ENCODE measurements around the gene KRTAP19-1.
"Not testable (repeated sequence)": the region's sequence is repeated elsewhere in the genome, so short reads cannot be mapped to it uniquely, and the experiment has no call there.

Gene KRTAP19-1

DNA sequence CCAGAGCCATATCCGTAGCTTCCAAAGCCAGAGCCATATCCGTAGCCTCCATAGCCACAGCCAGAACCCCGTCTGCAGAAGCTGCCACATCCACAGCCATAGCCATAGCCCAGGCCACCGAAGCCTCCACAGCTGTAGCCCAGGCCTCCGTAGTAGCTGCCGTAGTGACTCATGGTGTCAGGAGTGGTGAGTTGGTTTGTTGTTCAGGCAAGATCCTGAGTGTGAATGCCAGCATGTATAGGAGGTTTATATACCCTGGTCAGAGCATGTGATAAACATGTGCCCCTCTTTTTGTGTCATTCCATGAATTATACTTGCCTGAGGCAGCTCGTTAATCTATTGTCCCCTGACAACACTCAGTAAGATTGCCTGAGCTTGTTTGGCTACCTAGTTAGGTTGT lies at the start of gene KRTAP19-1:
Gene KRTAP19-1 (minus strand): TSS at position 223 of the 400 bp plus-strand sequence. CDS start 50 bp downstream, at position 173.
- DNase-seq = no peak

GRCh38 chr21:30518876-30519275 lies 38.7 kb upstream of the KRTAP19-1 start:
- no peak for DNase-seq

- no peak for DNase-seq
These were observed 35.5 kb upstream of the KRTAP19-1 start for GRCh38 chr21:30515681-30516080.

- DNase-seq = not testable (repeated sequence)
These were observed 25.5 kb upstream of the KRTAP19-1 start for GRCh38 chr21:30505621-30506205.

- no peak for DNase-seq
These were observed 21.9 kb upstream of the KRTAP19-1 start, which contains the start of gene KRTAP19-5 for GRCh38 chr21:30502041-30502440. Gene KRTAP19-5, minus strand, starts transcription at chr21:30502141. Its CDS starts 51 bp downstream, at chr21:30502090.

DNA sequence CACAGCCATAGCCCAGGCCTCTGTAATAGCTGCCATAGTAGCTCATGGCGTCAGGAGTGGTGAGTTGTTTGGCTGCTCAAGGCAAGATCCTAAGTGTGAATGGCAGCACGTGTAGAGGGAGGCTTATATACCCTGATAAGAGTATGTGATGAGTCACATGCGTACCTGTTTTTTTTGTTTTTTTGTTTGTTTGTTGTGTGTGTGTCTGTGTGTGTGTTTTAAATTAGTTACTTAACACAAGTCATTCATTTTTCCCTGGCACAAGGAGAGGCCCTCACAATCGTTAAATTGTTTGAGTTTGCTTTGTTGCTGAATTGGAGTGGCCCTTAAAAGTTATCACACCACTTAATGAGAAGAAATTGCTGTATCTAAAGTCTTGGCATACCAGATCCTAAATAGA lies 16.9 kb upstream of the KRTAP19-1 start, which contains the start of gene KRTAP19-4:
Gene KRTAP19-4 (minus strand): TSS at position 101 of the 400 bp plus-strand sequence. CDS start 55 bp downstream, at position 46.
- DNase-seq = no peak

- DNase-seq = no peak
These were observed 11.8 kb upstream of the KRTAP19-1 start, which contains the start of gene KRTAP19-3 for GRCh38 chr21:30491963-30492428. Gene KRTAP19-3, minus strand, starts transcription at chr21:30492013. Its CDS starts 56 bp downstream, at chr21:30491957.

GRCh38 chr21:30487336-30487735 lies 7.2 kb upstream of the KRTAP19-1 start, which contains the start of gene KRTAP19-2:
Gene KRTAP19-2, minus strand, starts transcription at chr21:30487436. Its CDS starts 88 bp downstream, at chr21:30487348.
- DNase-seq = no peak

- DNase-seq = no peak
These were observed 6.0 kb upstream of the KRTAP19-1 start for GRCh38 chr21:30486180-30486579.

- no peak for DNase-seq
These were observed 2.0 kb upstream of the KRTAP19-1 start for GRCh38 chr21:30482130-30482529.

DNA sequence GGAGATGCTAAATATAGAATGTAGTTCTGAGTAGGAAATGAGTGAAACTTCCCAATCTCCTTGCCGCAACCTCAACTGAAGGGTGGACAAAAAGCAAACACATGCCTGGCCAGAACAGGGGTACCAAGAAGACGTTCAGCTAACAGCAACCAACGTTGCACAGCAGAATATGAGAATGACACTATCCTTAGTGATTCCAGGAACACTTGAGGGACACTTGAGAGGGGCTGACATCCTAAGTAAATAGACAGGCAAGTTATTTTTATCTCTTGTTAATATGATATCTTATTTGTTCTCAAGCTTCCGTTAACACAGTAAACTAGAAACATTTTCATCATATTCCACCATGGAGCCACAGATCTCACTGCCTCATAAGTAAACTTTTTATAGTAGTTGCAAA lies 908 bp downstream of the KRTAP19-1 start:
- DNase-seq = no peak

DNA sequence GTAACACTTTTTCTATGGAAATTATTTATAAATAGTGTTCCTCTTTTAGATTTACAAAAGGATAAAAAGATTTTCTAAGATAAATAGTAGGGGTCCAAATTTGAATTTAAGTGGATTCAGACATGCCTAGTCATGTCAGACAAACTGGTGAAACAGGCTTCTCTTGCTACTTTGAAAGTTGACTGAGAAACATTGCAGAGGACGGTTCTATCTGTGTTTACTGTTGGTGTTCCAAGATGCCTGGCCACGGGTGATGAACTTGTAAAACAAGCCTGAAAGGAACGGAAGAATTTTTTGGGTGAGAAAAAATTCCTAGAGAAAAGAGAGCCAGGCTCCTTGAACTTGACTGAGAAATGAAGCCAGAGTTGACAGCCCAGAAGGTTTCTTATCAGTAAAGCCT lies 2.2 kb downstream of the KRTAP19-1 start:
- no peak for DNase-seq

- no peak for DNase-seq
These were observed 11.1 kb downstream of the KRTAP19-1 start for GRCh38 chr21:30468900-30469714.

GRCh38 chr21:30463713-30464112 lies 16.5 kb downstream of the KRTAP19-1 start:
- DNase-seq = no peak

DNA sequence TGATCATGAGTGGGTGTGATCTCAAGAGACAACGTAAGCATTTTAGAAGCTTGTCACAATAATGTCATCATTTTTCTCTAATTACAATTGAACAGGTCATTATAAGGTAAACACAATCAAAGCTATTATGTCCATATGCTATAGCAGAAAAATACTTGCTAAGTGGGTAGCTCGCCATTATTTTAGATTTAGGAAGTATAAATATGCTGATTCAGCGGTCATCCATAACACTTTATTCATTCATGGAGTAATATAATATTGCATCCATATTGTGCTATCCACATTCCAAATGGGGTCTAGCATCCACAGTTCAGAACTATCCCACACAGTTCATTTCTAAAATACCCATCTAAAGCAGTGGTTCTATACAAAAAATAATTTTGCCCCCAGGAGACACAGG lies 31.7 kb downstream of the KRTAP19-1 start:
- no peak for DNase-seq

DNA sequence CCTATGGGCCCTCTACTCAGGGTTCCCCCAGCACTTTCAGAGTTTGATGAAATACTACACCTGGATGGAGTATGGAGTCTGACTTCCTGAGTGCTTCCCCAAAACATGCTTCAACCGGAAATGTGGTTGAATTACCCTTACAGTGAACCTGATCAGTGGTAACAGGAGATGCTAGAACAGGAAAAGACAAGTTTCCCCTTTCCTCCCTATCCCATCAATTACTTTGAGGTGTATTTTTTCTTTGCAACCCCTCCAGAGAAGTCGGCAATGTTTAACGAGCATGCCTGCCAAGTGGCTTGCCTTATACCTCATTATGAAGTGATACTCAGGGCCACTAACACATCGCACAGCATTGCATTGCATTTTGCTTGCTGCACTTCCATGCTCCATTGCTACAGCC lies 33.1 kb downstream of the KRTAP19-1 start:
- DNase-seq = no peak

- no peak for DNase-seq
These were observed 36.0 kb downstream of the KRTAP19-1 start for GRCh38 chr21:30444204-30444603.

GRCh38 chr21:30443226-30443625 lies 36.9 kb downstream of the KRTAP19-1 start:
- DNase-seq = no peak

DNA sequence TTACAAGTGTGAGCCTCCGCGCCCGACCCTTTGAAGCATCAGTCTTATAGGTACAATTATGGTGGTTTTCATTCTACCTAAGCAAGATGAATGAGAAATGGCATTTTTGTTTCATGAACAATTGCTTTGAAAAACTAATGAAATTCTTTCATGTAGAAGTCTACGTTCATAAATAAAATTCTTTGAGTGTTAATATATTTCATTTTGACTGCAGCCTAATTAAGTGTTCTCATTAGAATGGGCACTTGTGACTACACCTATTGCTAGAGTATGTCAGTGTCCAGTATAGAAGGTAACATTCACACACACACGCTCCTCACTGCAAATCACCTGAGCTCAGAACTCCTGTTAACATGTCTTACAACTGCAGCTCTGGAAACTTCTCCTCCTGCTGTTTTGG lies 40.2 kb downstream of the KRTAP19-1 start, which contains the start of gene KRTAP15-1:
Gene KRTAP15-1 (plus strand): TSS at position 301 of the 400 bp plus-strand sequence. CDS start 53 bp downstream, at position 354.
- DNase-seq = no peak

DNA sequence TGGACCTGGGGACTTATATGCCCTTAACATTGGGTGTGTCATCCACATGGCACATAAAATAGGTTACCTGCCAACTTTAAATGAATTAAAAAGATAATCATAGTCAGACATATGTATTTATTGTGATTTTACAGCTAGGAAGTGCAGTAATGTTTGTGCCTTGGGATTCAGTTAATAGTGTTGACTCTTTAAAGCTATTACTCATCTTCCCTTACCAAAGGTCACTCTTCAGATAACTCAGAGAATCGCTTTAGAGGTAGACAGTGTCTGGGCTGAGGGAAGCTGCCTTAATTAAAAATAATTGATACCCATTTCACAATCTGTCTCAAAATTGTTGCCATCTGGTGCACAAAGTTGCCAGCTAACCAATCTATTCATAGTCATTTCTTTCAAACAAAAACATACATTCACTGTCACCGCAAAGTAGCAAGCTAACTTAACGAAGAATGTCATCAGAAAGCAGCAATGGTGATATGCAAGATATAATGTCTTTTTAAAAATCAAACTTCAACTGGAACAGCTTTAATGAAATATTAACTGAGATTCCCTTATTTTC lies 43.1 kb downstream of the KRTAP19-1 start:
- no peak for DNase-seq

DNA sequence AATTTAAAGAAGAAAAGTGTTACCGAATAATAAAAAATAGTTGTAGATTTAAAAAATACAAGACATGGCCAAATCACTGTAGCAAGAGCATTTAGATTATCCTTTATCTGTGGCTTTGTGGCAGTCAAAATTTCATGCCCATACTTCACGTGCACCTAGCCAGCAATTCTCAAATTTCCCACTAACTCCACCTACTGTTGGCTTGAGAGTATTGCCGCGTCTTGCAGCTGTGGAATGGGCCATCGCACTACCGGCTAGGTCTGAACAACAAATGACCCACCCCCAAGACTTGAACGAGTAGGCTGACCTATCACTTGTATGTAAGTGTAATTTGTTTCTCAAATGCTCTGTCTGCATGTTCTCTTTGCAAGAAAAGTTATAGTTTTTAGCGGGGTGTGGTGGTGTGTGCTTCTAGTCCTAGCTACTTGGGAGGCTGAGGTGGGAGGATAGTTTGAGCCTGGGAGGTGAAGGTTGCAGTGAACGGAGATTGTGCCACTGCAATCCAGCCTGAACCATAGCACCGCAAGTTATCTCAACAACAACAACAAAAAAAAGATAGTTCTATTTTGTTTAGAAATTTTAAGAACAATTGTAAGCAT lies 46.0 kb downstream of the KRTAP19-1 start:
- DNase-seq = no peak

- DNase-seq = no peak
These were observed 50.0 kb downstream of the KRTAP19-1 start, which contains the start of gene KRTAP13-4 for GRCh38 chr21:30430170-30430655. Gene KRTAP13-4, plus strand, starts transcription at chr21:30430220. Its CDS starts 56 bp downstream, at chr21:30430276.

Data from activated naive CD4-positive, alpha-beta T cell treated with Interleukin-2 at 50 U/mL for 16 hours (primary cell).